GM19351 (cell line): ENCODE measurements around the gene MARCHF7.
"Not testable (repeated sequence)": the region's sequence is repeated elsewhere in the genome, so short reads cannot be mapped to it uniquely, and the experiment has no call there.

ENCODE experiments used
- ATAC-seq: cut with Tn5 transposase; IDR thresholded peaks from one replicate; pipeline ENCODE4 v1.9.1; 2021; ENCODE audit warnings: mild to moderate bottlenecking, moderate library complexity; ENCODE audit not compliant: unreplicated experiment

Gene MARCHF7, protein sequence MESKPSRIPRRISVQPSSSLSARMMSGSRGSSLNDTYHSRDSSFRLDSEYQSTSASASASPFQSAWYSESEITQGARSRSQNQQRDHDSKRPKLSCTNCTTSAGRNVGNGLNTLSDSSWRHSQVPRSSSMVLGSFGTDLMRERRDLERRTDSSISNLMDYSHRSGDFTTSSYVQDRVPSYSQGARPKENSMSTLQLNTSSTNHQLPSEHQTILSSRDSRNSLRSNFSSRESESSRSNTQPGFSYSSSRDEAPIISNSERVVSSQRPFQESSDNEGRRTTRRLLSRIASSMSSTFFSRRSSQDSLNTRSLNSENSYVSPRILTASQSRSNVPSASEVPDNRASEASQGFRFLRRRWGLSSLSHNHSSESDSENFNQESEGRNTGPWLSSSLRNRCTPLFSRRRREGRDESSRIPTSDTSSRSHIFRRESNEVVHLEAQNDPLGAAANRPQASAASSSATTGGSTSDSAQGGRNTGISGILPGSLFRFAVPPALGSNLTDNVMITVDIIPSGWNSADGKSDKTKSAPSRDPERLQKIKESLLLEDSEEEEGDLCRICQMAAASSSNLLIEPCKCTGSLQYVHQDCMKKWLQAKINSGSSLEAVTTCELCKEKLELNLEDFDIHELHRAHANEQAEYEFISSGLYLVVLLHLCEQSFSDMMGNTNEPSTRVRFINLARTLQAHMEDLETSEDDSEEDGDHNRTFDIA

DNA sequence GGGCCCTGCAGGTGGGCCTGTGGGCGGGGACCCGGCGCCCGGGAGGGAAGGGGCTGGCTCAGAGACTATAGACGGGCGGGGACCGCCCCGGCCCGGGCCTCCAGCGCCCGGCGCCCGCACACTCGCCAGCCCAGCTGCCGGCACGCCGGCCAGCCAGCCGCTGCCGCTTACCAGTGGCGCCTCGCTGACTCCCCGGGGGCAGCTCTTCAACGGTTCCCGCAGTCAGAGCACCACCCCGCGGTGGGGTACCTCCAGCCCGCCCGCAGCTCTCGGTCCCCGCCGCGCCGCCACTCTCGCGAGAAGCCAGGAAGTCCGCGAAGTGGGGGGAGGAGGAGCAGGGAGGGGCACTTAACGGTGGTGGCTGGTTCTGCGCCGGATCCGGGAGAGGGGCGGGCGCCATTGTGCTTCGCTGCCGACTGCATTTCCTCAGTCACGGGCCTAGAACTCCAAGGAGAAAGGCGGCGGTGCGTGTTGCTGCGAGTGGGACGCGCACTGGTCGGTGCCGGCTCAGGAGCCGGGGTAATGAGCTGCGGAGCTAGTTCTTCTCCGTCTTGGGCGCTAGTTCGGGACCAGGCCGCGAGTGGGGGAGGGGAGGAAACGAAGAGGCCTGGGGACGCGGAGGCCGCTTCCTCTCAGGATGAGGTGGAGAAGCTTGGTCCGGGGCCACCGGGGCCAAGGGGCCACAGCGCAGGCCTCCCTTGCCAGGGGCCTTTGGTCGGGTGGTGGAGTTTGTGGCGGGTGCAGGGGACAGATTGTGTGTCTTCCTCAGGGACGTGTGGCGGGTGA lies at the start of gene MARCHF7:
Gene MARCHF7 (plus strand): TSS at position 364 of the 786 bp plus-strand sequence. CDS start 16,517 bp downstream, outside the sequence.
- peak; percentile 88 for ATAC-seq

DNA sequence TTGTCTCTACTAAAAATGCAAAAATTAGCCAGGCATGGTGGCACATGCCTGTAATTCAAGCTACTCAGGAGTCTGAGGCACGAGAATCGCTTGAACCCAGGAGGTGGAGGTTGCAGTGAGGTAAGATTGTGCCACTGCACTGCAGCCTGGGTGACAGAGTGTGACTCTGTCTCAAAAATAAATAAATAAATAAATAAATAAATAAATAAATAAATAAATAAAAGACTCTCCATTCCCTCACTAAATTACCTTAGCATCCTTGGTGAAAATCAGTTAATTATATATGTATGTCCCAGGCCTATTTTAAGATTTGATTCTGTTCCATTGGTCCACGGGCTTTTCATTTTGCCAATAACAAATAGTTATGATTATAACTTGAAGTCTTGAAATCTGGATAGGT lies 44.9 kb upstream of the MARCHF7 start:
- ATAC-seq, result not testable (repeated sequence)

DNA sequence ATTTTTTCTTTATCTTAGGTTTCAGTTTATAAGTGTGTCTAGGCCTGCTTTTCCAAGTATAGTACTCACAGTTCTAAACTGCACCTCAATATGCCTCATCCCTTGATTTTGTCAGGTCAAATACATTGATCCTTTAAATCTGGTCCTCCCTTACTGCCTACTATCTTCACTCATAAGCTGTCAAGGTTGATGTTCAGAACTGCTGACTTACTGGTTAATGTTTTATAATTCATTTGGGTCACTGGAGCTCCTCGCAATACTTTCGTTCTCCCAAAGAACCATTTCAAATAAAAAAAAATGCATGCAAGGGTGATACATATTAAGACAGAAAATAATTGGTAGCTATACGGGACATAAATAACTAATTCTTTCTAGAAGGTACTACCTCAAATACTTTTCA lies 41.3 kb upstream of the MARCHF7 start:
- no peak for ATAC-seq

DNA sequence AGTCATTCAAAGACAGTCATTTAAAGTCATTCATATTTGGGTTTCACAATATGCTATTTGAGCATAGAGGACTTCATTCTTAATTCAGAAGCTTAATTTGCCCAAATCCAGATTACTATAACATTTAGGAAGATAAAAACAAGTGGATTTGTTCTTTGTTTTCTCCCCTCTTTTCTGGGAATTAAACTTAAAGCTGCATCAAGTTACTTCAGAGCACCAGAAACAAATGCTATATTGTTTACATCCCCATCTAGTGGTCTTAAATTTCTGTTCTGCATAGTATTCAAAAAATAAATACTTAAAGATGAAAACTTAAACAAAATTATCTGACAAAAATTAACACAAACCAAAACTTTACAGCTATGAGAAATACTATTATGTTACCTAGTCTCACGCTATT lies 34.7 kb upstream of the MARCHF7 start:
- no peak for ATAC-seq

- no peak for ATAC-seq
These were observed 31.6 kb upstream of the MARCHF7 start for GRCh38 chr2:159680692-159681091.

DNA sequence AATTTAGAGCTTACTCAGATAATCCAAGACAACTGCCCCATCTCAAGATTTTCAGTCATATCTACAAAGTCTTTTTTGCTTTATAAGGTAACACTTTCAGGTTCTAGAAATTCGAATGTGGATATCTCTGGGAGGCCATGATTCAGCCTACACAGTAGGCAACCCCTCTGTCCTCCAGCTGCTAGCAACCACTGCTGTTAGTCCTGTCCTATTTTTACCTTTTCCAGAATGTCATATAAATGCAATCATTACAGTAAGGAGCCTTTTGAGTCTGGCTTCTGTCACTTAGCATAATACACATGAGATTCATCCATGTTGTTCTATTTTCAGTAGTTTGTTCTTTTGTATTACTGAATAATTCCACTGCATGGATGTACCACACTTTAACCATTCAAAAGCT lies 28.5 kb upstream of the MARCHF7 start:
- no peak for ATAC-seq

GRCh38 chr2:159684796-159685195 lies 27.5 kb upstream of the MARCHF7 start:
- no peak for ATAC-seq

GRCh38 chr2:159694500-159695040 lies 17.7 kb upstream of the MARCHF7 start:
- ATAC-seq, result no peak

- no peak for ATAC-seq
These were observed 16.4 kb upstream of the MARCHF7 start for GRCh38 chr2:159695795-159696448.

DNA sequence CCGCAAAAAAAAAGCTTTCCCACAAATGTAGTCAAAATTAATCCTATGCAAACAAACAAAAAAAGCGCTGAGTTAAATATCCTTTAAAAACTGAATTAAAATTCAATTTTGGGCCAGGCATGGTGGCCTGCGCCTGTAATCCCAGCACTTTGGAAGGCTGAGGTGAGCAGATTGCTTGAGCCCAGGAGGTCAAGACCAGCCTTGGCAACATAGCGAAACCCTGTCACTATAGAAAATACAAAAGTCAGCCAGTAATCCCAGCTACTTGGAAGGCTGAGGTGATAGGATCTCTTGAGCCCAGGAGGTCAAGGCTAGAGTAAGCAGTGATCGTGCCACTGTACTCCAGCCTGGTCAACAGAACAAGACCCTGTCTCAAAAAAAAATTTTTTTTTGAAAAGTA lies 8.8 kb upstream of the MARCHF7 start:
- ATAC-seq, result no peak

- ATAC-seq, result no peak
These were observed 5.8 kb upstream of the MARCHF7 start for GRCh38 chr2:159706385-159706980.

GRCh38 chr2:159708066-159708760 lies 4.1 kb upstream of the MARCHF7 start:
- ATAC-seq, result no peak

DNA sequence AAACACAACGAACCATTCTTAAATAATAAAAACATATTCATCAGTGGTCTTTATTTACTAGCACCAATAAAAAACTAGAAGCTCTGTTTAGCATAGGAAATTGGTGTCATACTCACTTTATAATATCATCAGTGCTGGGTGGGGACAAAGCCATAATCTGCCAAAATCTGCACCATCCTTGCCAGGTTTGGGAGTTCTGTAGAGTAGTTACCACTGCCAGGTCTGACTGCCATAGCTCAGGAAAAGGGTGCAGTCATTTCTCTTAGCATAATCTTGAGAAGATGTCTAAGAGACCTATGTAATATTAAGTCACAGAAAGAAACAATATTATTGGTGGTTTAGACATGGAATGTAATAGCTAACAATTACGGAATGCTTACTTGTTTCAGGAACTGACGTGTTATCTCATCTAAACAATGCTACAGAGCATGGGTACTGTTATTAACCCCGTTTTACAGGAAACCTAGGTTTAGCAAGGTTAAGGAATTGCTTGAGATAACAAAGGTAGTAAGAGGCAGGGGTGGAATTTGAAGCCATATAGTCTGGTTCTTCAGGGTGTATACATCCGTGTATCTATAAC lies 1.6 kb upstream of the MARCHF7 start:
- ATAC-seq, result no peak

- ATAC-seq, result no peak
These were observed 654 bp upstream of the MARCHF7 start for GRCh38 chr2:159711562-159712142.

- peak; percentile 7 for ATAC-seq
These were observed 669 bp downstream of the MARCHF7 start for GRCh38 chr2:159712929-159713420.

DNA sequence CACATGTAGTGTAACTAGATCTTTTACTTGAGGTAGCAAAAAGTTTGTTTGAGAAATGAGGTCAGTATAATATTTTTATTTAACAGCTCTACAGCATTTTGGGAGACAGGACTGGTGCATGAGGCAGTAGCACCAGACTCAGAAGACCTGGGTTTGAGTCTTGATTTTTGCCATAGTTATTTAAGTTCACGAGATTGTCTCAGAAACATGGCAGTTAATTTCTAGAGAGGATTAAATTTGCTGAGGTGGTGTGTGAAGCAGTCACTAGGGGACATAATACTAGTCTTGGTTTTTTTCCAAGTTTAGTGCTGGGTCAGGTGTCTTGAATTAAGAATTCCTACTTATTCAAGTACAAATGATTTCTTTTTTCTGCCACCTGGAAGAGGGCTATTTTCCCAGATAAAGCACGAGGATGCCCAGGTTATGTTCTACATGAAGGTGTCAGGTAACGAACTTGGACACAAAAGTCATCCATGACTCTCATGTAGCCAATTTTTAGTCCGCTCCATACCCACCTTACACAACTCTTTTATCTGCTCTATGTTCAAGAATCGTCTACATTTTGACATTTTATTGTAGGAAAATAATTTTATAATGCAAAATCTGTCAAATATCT lies 1.4 kb downstream of the MARCHF7 start:
- no peak for ATAC-seq

GRCh38 chr2:159714247-159714930 lies 2.1 kb downstream of the MARCHF7 start:
- ATAC-seq, result no peak

DNA sequence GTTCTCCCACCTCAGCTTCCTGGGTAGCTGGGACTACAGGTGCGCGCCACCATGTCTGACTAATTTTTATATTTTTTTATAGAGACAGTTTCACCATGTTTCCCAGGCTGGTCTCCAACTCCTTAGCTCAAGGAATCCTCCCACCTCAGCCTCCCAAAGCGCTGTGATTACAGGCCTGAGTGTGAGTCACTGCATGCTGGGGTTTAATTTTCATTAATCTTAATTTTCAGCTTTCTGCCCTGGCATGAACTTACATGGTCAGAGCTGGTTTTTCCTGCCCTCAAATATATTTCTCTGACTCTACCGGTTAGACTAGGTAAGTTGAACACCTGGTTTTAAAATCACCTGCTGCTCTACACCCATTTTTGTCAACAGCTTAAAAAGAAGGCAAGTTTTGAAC lies 3.1 kb downstream of the MARCHF7 start:
- no peak for ATAC-seq
